Right lobe of liver (tissue), 6 donors: ENCODE data around the gene TM7SF3. TPM values are rescaled to one million over a fixed set of nuclear protein-coding genes. Genes with fewer than 3 reads are reported as not detected.

Experiments used
- ATAC-seq, 4 donors: fragments of 200-7000 bp; cut with Tn5 transposase; one replicate each; pipeline ENCODE4 v1.9.1; 2020; ENCODE audit warnings: mild to moderate bottlenecking in 4 of 4, moderate library complexity in 4 of 4
- DNase-seq, 3 donors: peaks; one replicate each; pipeline ENCODE4 v3.0.0-alpha.2; 2020
- H3K27ac ChIP-seq, 3 donors: fragments of 200-600 bp; one replicate each; pipeline ENCODE4 v1.8.0; 2022
- H3K27me3 ChIP-seq, 2 donors: fragments of 200-600 bp; one replicate each; pipeline ENCODE4 v1.8.0; 2022
- H3K36me3 ChIP-seq, 4 donors: fragments of 200-600 bp; sonication (generic) in 1 of 4; one replicate each; pipeline versions ENCODE4 v1.5.1 to v1.8.0; 2017 to 2022; ENCODE audit warnings: control low read depth in 1 of 4
- H3K4me1 ChIP-seq, 4 donors: fragments of 200-600 bp; sonication (generic) in 1 of 4; one replicate each; pipeline versions ENCODE4 v1.5.1 to v1.8.0; 2017 to 2022; ENCODE audit warnings: control low read depth in 1 of 4
- H3K4me3 ChIP-seq, 3 donors: fragments of 200-600 bp; one replicate each; pipeline ENCODE4 v1.8.0; 2022
- H3K9me3 ChIP-seq, 4 donors: fragments of 200-600 bp; sonication (generic) in 1 of 4; one replicate each; pipeline versions ENCODE4 v1.5.1 to v1.8.0; 2017 to 2022; ENCODE audit warnings: control low read depth in 1 of 4
- POLR2A ChIP-seq: fragments of 450-650 bp; IDR thresholded peaks from one replicate; pipeline ENCODE4 v1.6.1; 2017; ENCODE audit warnings: antibody characterized with exemption, mild to moderate bottlenecking
- WGBS: methylation state at CpG from one replicate; pipeline ENCODE4 v1.1.6; 2018; ENCODE audit warnings: low coverage, low lambda C conversion rate; ENCODE audit not compliant: insufficient coverage; ENCODE audit errors: missing lambda C conversion rate; 5-methylcytosine and 5-hydroxymethylcytosine counted together
- intact Hi-C, 2 donors: fragments of 100-400 bp; cut with DNase I; formaldehyde crosslinking; loops; one replicate each; pipeline versions ENCODE4 v1.11.2 to v1.14.1; 2022
- total RNA-seq, 6 experiments: library from RNA; depleted of rRNA in 2 of 6; stranded (reverse); fragments of >200 nt in 2 of 6; fragmentation: NEBNext Ultra II Directional in 3 of 6; extraction: Animal tissue kit (Norgen Biotek cat#: 25700) in 3 of 6; gene quantifications; one replicate each; pipeline versions ENCODE4 v1.1.0 to v1.2.4, GENCODE V29; 2016 to 2023
- TF ChIP-seq, protein P1 (sequence below), 4 donors: fragments of 200-600 bp in 3 of 4; fragments of 450-650 bp in 1 of 4; IDR thresholded peaks; one replicate each; pipeline versions ENCODE4 v1.5.1 to v1.8.0; 2016 to 2022; ENCODE audit warnings: antibody characterized with exemption in 4 of 4, mild to moderate bottlenecking in 2 of 4
- donor health status: DM: no; HTN: yes; CAD: no.
- donor health status: DM: no; HTN: no; CAD: no.
- donor health status: DM: no; HTN: no; CAD: no.
- donor health status: DM: no; HTN: yes; CAD: no.
- donor health status: DM: no; HTN: yes; CAD: no.

Gene TM7SF3
- total RNA-seq, 6 experiments from 2014 or later = 38.4 to 75.1 (median 62.8) TPM

DNA sequence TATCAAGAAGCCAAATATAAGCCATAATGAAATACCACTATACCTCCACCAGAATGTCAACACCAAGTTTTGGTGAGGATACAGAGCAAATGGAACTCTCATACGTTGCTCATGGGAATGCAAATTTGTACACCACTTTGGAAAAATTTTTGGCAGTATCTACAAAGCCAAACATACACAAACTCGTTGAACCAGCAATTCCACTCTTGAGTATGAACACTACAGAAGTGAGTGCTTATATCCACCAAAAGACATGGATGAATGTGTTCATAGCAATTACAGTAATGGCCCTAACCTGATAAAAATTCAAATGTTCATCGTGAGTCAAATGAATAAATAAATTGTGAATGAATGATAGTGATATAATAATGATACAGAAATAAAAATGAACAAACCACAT is 43.4 kb upstream of the TM7SF3 start:
- H3K4me3 ChIP-seq = no peak overlapping the region
- DNase-seq = no peak
- no peaks in the 10 kb centered on the region for H3K36me3 ChIP-seq
- intact Hi-C loops = no loop called here
- no peaks in the 10 kb centered on the region for H3K9me3 ChIP-seq
- no peaks in the 10 kb centered on the region for H3K4me1 ChIP-seq
- WGBS = 54% methylated on average over 3 of the region's 3 CpGs
- TF ChIP-seq POLR2A = no peak
- TF ChIP-seq, protein P1, sequence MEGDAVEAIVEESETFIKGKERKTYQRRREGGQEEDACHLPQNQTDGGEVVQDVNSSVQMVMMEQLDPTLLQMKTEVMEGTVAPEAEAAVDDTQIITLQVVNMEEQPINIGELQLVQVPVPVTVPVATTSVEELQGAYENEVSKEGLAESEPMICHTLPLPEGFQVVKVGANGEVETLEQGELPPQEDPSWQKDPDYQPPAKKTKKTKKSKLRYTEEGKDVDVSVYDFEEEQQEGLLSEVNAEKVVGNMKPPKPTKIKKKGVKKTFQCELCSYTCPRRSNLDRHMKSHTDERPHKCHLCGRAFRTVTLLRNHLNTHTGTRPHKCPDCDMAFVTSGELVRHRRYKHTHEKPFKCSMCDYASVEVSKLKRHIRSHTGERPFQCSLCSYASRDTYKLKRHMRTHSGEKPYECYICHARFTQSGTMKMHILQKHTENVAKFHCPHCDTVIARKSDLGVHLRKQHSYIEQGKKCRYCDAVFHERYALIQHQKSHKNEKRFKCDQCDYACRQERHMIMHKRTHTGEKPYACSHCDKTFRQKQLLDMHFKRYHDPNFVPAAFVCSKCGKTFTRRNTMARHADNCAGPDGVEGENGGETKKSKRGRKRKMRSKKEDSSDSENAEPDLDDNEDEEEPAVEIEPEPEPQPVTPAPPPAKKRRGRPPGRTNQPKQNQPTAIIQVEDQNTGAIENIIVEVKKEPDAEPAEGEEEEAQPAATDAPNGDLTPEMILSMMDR (IDR thresholded peaks at IDR 0.05) = no peak
- no peak overlapping the region for H3K27ac ChIP-seq
- ATAC-seq = no peak
- no peaks in the 10 kb centered on the region for H3K27me3 ChIP-seq

DNA sequence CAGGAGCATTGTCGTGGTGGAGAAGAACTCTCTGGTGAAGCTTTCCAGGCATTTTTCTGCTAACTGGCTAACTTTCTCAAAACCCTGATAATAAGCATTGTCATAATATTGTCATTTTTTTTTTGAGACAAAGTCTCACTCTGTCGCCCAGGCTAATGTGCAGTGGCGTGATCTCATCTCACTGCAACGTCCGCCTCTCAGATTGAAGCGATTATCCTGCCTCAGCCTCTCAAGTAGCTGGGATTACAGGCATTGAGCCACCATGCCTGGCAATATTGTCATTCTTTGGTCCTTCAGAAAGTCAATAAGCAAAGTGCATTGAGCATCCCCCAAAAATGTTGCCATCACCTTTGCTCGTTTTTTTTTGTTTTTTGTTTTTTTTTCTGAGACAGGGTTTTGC is 41.8 kb upstream of the TM7SF3 start:
- Histone ChIP-seq H3K4me3 (no peak overlapping the region), H3K27ac (no peak overlapping the region), H3K4me1 (no peaks in the 10 kb centered on the region), H3K9me3 (no peaks in the 10 kb centered on the region), H3K36me3 (no peaks in the 10 kb centered on the region), H3K27me3 (no peaks in the 10 kb centered on the region)
- DNase-seq = no peak
- 39% methylated on average over 2 of the region's 7 CpGs for WGBS
- no peak for TF ChIP-seq POLR2A
- TF ChIP-seq, protein P1 (IDR thresholded peaks at IDR 0.05) = no peak
- ATAC-seq = no peak
- intact Hi-C loops = no loop called here

DNA sequence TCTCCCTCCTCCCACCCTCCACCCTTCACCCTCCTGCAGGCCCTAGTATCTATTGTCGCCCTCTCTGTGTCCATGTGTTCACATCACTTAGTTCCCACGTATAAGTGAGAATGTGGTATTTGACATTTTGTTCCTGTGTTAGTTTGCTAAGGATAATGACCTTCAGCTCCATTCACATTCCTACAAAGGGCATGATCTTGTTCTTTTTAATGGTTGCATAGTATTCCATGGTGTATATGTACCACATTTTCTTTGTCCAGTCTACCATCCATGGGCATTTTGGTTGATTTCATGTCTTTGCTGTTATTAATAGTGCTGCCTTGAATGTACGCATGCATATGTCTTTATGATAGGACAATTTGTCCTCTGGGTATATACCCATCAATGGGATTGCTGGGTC is 38.6 kb upstream of the TM7SF3 start:
- intact Hi-C loops = no loop called here
- ATAC-seq = no peak
- TF ChIP-seq POLR2A = no peak
- TF ChIP-seq, protein P1 (IDR thresholded peaks at IDR 0.05) = no peak
- Histone ChIP-seq H3K4me3 (no peak overlapping the region), H3K27me3 (no peaks in the 10 kb centered on the region), H3K9me3 (no peaks in the 10 kb centered on the region), H3K4me1 (no peaks in the 10 kb centered on the region), H3K27ac (no peak overlapping the region), H3K36me3 (no peaks in the 10 kb centered on the region)
- DNase-seq = no peak
- WGBS = 92% methylated on average over 3 of the region's 3 CpGs

DNA sequence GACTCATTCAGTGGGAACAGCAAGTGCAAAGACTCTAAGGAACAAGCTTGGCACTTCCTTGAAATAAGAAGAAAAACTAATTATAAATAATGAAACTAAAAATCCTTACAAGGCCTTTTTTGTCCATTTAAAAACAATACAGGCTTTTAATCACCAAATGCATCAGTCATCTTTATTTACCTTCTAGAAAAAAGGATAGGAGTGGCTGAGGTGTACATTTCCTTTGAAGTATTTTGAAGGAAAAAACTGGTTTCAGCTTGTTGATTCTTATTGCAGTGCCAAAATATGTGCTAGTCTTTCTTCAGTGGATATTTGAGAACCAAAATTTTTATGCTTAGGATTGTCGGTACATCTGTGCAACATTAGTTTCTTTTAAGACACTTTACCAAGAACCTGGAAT is 38.0 kb upstream of the TM7SF3 start:
- TF ChIP-seq, protein P1 (IDR thresholded peaks at IDR 0.05) = no peak
- no peak for TF ChIP-seq POLR2A
- DNase-seq (no peak), ATAC-seq (no peak)
- no peaks in the 10 kb centered on the region for H3K9me3 ChIP-seq
- H3K27ac ChIP-seq = no peak overlapping the region
- intact Hi-C loops = no loop called here
- H3K27me3 ChIP-seq = no peaks in the 10 kb centered on the region
- 94% methylated on average over 1 of the region's 1 CpG for WGBS
- no peaks in the 10 kb centered on the region for H3K4me1 ChIP-seq
- no peak overlapping the region for H3K4me3 ChIP-seq
- no peaks in the 10 kb centered on the region for H3K36me3 ChIP-seq
